Neural cell (in vitro differentiated cells): ENCODE measurements around the gene SUCLG2. TPM values are rescaled to one million over a fixed set of nuclear protein-coding genes. Genes with fewer than 3 reads are reported as not detected.

ENCODE experiments used
- H2AFZ ChIP-seq: fragments of 200-600, 300-800 bp; sonication (generic), shearing (Covaris generic); 2 replicates; pipeline ENCODE4 v1.6.0; 2014; ENCODE audit warnings: low read depth, mild to moderate bottlenecking, antibody characterized with exemption, low read length, moderate library complexity
- H3F3A ChIP-seq: fragments of 200-600 bp; shearing (Covaris generic); 2 replicates; pipeline ENCODE4 v1.6.1; 2016; ENCODE audit warnings: mild to moderate bottlenecking, moderate library complexity, mixed read lengths, antibody characterized with exemption, low read length; ENCODE audit not compliant: insufficient read depth, poor library complexity, severe bottlenecking
- H3K27ac ChIP-seq: fragments of 200-600, 300-800 bp; sonication (generic), shearing (Covaris generic); 2 replicates; pipeline ENCODE4 v1.5.1; 2014; ENCODE audit warnings: mild to moderate bottlenecking, low read length, moderate library complexity
- H3K27me3 ChIP-seq: fragments of 300-800, 200-600 bp; sonication (generic), shearing (Covaris generic); 2 replicates; pipeline ENCODE4 v1.6.0; 2014; ENCODE audit warnings: mild to moderate bottlenecking, low read depth, low read length, moderate library complexity; ENCODE audit not compliant: insufficient read depth
- H3K36me3 ChIP-seq: fragments of 300-800, 200-600 bp; sonication (generic), shearing (Covaris generic); 2 replicates; pipeline ENCODE4 v1.5.1; 2014; ENCODE audit warnings: mild to moderate bottlenecking, antibody characterized with exemption, low read length, moderate library complexity; ENCODE audit not compliant: insufficient read depth
- H3K4me2 ChIP-seq: fragments of 300-800, 200-600 bp; sonication (generic), shearing (Covaris generic); 2 replicates; pipeline ENCODE4 v1.6.0; 2014; ENCODE audit warnings: mild to moderate bottlenecking, low read length
- H3K4me3 ChIP-seq: fragments of 300-800, 200-600 bp; sonication (generic), shearing (Covaris generic); 2 replicates; pipeline ENCODE4 v1.5.1; 2014; ENCODE audit warnings: mild to moderate bottlenecking, low read length, moderate library complexity
- H3K79me2 ChIP-seq: fragments of 200-600 bp; shearing (Covaris generic); replicated peaks from 2 replicates; pipeline ENCODE4 v1.6.0; 2014; ENCODE audit warnings: mild to moderate bottlenecking, low read length, moderate library complexity; ENCODE audit not compliant: insufficient read depth
- H3K9ac ChIP-seq: fragments of 300-800, 200-600 bp; sonication (generic), shearing (Covaris generic); 2 replicates; pipeline ENCODE4 v1.6.1; 2016; ENCODE audit warnings: mild to moderate bottlenecking, low read length, mixed read lengths
- H3K9me2 ChIP-seq: fragments of 200-600 bp; shearing (Covaris generic); 2 replicates; pipeline ENCODE4 v1.6.1; 2016; ENCODE audit warnings: mild to moderate bottlenecking, low read length, mixed read lengths; ENCODE audit not compliant: insufficient read depth
- H3K9me3 ChIP-seq: fragments of 200-600, 300-800 bp; sonication (generic), shearing (Covaris generic); 2 replicates; pipeline ENCODE4 v1.6.1; 2016; ENCODE audit warnings: mild to moderate bottlenecking, mixed run types, low read length, moderate library complexity, mixed read lengths
- H4K20me1 ChIP-seq: fragments of 200-600 bp; shearing (Covaris generic); 2 replicates; pipeline ENCODE4 v1.6.1; 2016; ENCODE audit warnings: mild to moderate bottlenecking, mixed run types; ENCODE audit not compliant: insufficient read depth
- CTCF ChIP-seq: fragments of 450-650 bp; IDR thresholded peaks from 2 replicates; pipeline ENCODE4 v1.5.1; 2014; ENCODE audit warnings: antibody characterized with exemption, mild to moderate bottlenecking, moderate library complexity; ENCODE audit not compliant: poor library complexity, severe bottlenecking
- EP300 ChIP-seq: fragments of 450-650 bp; conservative IDR thresholded peaks from 2 replicates; pipeline ENCODE4 v1.6.1; 2014; ENCODE audit warnings: antibody characterized with exemption, mild to moderate bottlenecking, moderate library complexity; ENCODE audit not compliant: poor library complexity, severe bottlenecking
- EZH2 ChIP-seq: fragments of 200-600, 300-800 bp; shearing (Covaris generic), sonication (generic); IDR thresholded peaks from 2 replicates; pipeline ENCODE4 v1.6.1; 2014; ENCODE audit warnings: antibody characterized with exemption, low read length, borderline replicate concordance, mild to moderate bottlenecking; ENCODE audit not compliant: insufficient read depth, poor library complexity, severe bottlenecking
- MXI1 ChIP-seq: fragments of 450-650 bp; conservative IDR thresholded peaks from 2 replicates; pipeline ENCODE4 v1.6.1; 2014; ENCODE audit warnings: antibody characterized with exemption, mild to moderate bottlenecking; ENCODE audit not compliant: poor library complexity, severe bottlenecking
- POLR2AphosphoS5 ChIP-seq: IDR thresholded peaks from 2 replicates; pipeline ENCODE4 v1.6.1; 2012
- RAD21 ChIP-seq: fragments of 450-650 bp; conservative IDR thresholded peaks from 2 replicates; pipeline ENCODE4 v1.6.1; 2014; ENCODE audit warnings: antibody characterized with exemption, mild to moderate bottlenecking, moderate library complexity
- SMC3 ChIP-seq: fragments of 450-650 bp; conservative IDR thresholded peaks from 2 replicates; pipeline ENCODE4 v1.6.1; 2014; ENCODE audit warnings: antibody characterized with exemption, mild to moderate bottlenecking, moderate library complexity; ENCODE audit not compliant: poor library complexity
- TAF1 ChIP-seq: IDR thresholded peaks from 2 replicates; pipeline ENCODE4 v1.6.1; 2012; ENCODE audit warnings: low read depth
- polyA plus RNA-seq: library from polyadenylated mRNA; depleted of rRNA; stranded (reverse); fragments of >200 nt; gene quantifications from 2 replicates; pipeline ENCODE4 v1.2.3, GENCODE V29; 2014
- TF ChIP-seq, protein P1 (sequence below): IDR thresholded peaks from 2 replicates; pipeline ENCODE4 v1.6.1; 2012; ENCODE audit warnings: borderline replicate concordance

The SUCLG2 gene
- polyA plus RNA-seq, 1 donor from 2014 or later, result 0.15 TPM

- Histone ChIP-seq H3K9ac (no peak overlapping the region), H3K9me3 (no peaks in the 10 kb centered on the region), H3K9me2 (no peaks in the 10 kb centered on the region), H2AFZ (no peak overlapping the region), H3K36me3 (no peaks in the 10 kb centered on the region), H3K27me3 (no peaks in the 10 kb centered on the region), H4K20me1 (no peaks in the 10 kb centered on the region), H3K27ac (no peak overlapping the region), H3K4me2 (no peak overlapping the region), H3F3A (no peaks in the 10 kb centered on the region), H3K4me3 (no peak overlapping the region), H3K79me2 (no peaks in the 10 kb centered on the region)
- TF ChIP-seq TAF1 (no peak), EP300 (no peak)
Measured at GRCh38 chr3:67437789-67438188, 216.6 kb downstream of the SUCLG2 start.

- TF ChIP-seq EP300, result no peak
- no peak for TF ChIP-seq CTCF
- TF ChIP-seq RAD21, result no peak
- TF ChIP-seq, protein P1, sequence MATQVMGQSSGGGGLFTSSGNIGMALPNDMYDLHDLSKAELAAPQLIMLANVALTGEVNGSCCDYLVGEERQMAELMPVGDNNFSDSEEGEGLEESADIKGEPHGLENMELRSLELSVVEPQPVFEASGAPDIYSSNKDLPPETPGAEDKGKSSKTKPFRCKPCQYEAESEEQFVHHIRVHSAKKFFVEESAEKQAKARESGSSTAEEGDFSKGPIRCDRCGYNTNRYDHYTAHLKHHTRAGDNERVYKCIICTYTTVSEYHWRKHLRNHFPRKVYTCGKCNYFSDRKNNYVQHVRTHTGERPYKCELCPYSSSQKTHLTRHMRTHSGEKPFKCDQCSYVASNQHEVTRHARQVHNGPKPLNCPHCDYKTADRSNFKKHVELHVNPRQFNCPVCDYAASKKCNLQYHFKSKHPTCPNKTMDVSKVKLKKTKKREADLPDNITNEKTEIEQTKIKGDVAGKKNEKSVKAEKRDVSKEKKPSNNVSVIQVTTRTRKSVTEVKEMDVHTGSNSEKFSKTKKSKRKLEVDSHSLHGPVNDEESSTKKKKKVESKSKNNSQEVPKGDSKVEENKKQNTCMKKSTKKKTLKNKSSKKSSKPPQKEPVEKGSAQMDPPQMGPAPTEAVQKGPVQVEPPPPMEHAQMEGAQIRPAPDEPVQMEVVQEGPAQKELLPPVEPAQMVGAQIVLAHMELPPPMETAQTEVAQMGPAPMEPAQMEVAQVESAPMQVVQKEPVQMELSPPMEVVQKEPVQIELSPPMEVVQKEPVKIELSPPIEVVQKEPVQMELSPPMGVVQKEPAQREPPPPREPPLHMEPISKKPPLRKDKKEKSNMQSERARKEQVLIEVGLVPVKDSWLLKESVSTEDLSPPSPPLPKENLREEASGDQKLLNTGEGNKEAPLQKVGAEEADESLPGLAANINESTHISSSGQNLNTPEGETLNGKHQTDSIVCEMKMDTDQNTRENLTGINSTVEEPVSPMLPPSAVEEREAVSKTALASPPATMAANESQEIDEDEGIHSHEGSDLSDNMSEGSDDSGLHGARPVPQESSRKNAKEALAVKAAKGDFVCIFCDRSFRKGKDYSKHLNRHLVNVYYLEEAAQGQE, result no peak
- TF ChIP-seq TAF1, result no peak
- TF ChIP-seq MXI1, result no peak
- no peak for TF ChIP-seq POLR2AphosphoS5
- TF ChIP-seq EZH2, result no peak
- TF ChIP-seq SMC3, result no peak
- H3K4me2 ChIP-seq, result no peak overlapping the region
- no peaks in the 10 kb centered on the region for H3F3A ChIP-seq
- no peaks in the 10 kb centered on the region for H3K36me3 ChIP-seq
- H3K79me2 ChIP-seq, result no peaks in the 10 kb centered on the region
- no peaks in the 10 kb centered on the region for H3K27me3 ChIP-seq
- no peaks in the 10 kb centered on the region for H3K9me2 ChIP-seq
- no peak overlapping the region for H2AFZ ChIP-seq
- H4K20me1 ChIP-seq, result no peaks in the 10 kb centered on the region
- H3K4me3 ChIP-seq, result no peak overlapping the region
- H3K27ac ChIP-seq, result no peak overlapping the region
- no peaks in the 10 kb centered on the region for H3K9me3 ChIP-seq
- no peak overlapping the region for H3K9ac ChIP-seq
Measured at GRCh38 chr3:67437090-67437489, 217.3 kb downstream of the SUCLG2 start.

DNA sequence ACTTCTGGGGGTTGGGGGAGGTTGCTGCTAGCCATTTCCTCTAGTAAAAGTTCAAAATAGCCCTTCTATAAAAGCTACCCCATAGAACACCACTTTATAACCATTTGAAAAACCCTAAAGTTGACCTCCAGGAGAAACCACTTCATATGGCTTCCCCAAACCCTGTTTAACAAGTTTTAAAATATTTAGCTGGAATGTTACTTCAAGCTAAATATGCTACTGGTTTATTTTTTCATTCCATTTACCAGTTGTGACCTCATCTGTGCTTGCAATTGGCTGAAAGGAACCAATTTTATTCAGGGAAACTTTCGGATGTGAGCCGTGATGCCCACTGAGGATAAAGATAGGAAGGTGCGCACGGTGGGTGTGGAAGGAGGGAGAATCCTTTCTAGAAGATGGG, 221.3 kb downstream of the SUCLG2 start:
- H3K36me3 ChIP-seq, result no peaks in the 10 kb centered on the region
- no peaks in the 10 kb centered on the region for H3K9me2 ChIP-seq
- H3K27ac ChIP-seq, result no peak overlapping the region
- H3K4me3 ChIP-seq, result no peak overlapping the region
- no peaks in the 10 kb centered on the region for H3K79me2 ChIP-seq
- H4K20me1 ChIP-seq, result no peaks in the 10 kb centered on the region
- TF ChIP-seq MXI1 (no peak), POLR2AphosphoS5 (no peak), EP300 (no peak), RAD21 (no peak), SMC3 (no peak), TAF1 (no peak), EZH2 (no peak), CTCF (no peak)
- TF ChIP-seq, protein P1, result no peak
- no peak overlapping the region for H3K4me2 ChIP-seq
- H3K9ac ChIP-seq, result no peak overlapping the region
- no peaks in the 10 kb centered on the region for H3F3A ChIP-seq
- H2AFZ ChIP-seq, result no peak overlapping the region
- no peaks in the 10 kb centered on the region for H3K27me3 ChIP-seq
- H3K9me3 ChIP-seq, result no peaks in the 10 kb centered on the region
